GM12875 (cell line): ENCODE results near the gene LY6G5C.

Experiments
- H3K4me3 ChIP-seq: one replicate; pipeline ENCODE4 v1.5.1; 2011; ENCODE audit warnings: low read depth, low read length, control low read depth
- TF ChIP-seq, protein P1 (sequence below): IDR thresholded peaks from 2 replicates; pipeline ENCODE4 v1.5.1; 2011; ENCODE audit warnings: low read depth, mild to moderate bottlenecking, control low read depth, inconsistent platforms, low read length, moderate library complexity, borderline replicate concordance; ENCODE audit not compliant: insufficient read depth

Gene LY6G5C

DNA sequence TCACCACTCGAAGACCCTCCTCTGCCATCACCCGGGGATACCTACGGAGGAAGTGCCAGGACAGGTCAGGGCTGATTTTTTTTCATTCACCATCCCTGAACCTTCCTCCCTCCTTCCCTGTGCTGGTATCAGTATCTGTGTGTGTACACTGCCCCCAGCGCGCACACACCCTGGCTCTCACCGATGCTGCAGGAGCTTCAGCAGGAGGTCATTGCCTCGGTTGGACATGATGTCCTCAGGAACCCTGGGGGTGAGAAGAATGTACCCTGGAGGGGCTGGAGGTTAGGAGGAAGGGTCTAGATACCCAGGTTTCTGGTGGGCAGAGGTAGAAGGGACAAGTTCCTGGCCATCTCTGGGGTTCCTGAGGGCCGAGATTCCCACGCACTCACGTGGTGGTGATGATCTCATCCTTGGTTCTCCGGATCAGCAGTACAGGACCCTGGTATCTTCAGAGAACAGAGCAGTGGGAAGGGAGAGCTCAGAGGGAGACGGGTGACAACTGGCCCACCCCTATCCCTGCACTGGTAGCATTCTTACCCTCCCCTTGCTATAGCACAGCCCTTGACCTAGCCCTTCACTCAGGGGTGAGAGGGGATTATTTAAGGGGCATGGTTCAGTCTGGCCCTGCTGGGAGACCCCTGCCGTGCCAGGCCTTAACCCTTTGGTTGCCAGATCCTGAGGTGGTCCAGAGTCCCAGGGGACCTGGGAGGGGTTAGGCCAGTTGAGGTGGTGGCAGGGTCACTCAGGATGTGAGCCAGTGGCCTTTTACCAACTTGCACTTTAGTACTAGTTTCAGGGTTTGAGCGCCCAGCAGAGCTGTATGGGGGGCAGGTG is 7.2 kb upstream of the LY6G5C start:
- TF ChIP-seq, protein P1, sequence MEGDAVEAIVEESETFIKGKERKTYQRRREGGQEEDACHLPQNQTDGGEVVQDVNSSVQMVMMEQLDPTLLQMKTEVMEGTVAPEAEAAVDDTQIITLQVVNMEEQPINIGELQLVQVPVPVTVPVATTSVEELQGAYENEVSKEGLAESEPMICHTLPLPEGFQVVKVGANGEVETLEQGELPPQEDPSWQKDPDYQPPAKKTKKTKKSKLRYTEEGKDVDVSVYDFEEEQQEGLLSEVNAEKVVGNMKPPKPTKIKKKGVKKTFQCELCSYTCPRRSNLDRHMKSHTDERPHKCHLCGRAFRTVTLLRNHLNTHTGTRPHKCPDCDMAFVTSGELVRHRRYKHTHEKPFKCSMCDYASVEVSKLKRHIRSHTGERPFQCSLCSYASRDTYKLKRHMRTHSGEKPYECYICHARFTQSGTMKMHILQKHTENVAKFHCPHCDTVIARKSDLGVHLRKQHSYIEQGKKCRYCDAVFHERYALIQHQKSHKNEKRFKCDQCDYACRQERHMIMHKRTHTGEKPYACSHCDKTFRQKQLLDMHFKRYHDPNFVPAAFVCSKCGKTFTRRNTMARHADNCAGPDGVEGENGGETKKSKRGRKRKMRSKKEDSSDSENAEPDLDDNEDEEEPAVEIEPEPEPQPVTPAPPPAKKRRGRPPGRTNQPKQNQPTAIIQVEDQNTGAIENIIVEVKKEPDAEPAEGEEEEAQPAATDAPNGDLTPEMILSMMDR, result no peak
- no peak overlapping the region for H3K4me3 ChIP-seq

GRCh38 chr6:31687321-31687720 is 6.5 kb upstream of the LY6G5C start:
- TF ChIP-seq, protein P1, result no peak
- no peak overlapping the region for H3K4me3 ChIP-seq

DNA sequence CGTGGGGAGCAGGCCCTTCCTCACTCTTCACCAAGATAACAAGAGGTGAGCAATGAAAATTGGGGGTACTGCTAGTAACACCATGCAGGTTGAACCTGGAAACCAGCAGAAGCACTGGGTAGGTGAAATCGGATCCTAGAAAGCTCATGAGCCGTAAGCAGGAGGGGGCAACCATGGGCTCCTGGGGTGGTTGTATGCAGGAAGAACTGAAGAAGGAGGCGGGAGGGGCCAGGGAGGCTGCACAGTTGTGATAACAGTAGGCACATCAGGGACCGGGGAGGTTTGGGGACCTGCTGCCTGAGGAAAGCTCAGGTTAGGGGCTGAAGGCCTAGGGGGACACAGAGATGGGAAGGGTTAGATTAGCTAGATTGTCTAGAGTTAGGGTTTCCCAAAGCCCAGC is 5.6 kb upstream of the LY6G5C start:
- TF ChIP-seq, protein P1, result no peak
- no peak overlapping the region for H3K4me3 ChIP-seq

GRCh38 chr6:31683591-31683990 is 2.7 kb upstream of the LY6G5C start:
- TF ChIP-seq, protein P1, result no peak
- no peak overlapping the region for H3K4me3 ChIP-seq

- peak overlapping the region; percentile 46 for H3K4me3 ChIP-seq
- TF ChIP-seq, protein P1, result 0 out of 2 replicates have a peak, but pooled peaks have one; percentile 7
Measured at GRCh38 chr6:31681135-31681671, 336 bp upstream of the LY6G5C start.

DNA sequence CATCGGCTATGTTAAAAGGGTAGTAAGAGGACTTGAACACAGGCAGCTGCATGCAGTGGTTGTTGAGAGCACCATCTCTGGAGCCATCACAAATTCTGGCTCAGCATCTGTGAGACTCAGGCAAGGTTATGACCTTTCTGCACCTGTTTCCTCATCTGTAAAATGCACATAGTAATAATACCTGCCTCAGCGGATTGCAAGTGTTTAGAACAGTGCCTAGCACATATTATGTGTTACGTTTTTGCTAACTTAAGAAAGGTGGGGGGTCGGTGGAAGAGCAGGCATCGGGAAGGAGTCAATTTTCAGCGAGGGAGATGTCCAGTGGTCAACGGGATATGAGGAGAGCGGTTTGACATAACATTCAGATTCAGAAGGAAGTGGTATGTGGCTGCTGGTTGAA is 2.9 kb downstream of the LY6G5C start:
- TF ChIP-seq, protein P1, result no peak
- H3K4me3 ChIP-seq, result no peak overlapping the region

DNA sequence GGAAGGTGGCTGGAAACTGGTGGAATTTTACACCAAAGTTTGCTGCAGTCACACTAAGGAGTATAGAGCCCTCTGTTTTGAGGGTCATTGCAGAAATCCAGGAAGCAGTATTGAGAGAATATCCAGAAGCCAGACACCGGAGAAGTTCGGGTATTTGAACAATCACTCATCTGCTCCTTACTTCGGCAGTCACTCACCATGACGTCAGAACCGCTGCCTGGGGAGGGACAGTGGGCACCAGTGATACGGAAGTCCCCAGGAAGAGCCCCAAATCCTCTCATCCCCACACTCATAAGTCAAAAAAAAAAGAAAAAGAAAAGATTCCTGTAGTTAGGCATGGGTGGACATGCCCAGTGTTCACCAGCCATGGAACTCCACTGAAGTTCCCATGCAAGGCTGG is 4.0 kb downstream of the LY6G5C start:
- TF ChIP-seq, protein P1, result no peak
- H3K4me3 ChIP-seq, result no peak overlapping the region
